Esophagus muscularis mucosa (tissue), 4 donors: ENCODE data around the gene SPATA25. TPM values are rescaled to one million over a fixed set of nuclear protein-coding genes. Genes with fewer than 3 reads are reported as not detected.

ENCODE experiments used
- DNase-seq: peaks from one replicate; pipeline ENCODE4 v3.0.0-alpha.2; 2017; ENCODE audit errors: extremely low spot score
- H3K27ac ChIP-seq, 4 donors: fragments of 200-600 bp; sonication (generic); replicated peaks in 1 of 4; 1 replicate in 3 of 4; 2 replicates in 1 of 4; pipeline ENCODE4 v1.5.1; 2016 to 2019; ENCODE audit warnings: mild to moderate bottlenecking in 1 of 4
- H3K27me3 ChIP-seq, 4 donors: fragments of 200-600 bp; sonication (generic); one replicate each; pipeline versions ENCODE4 v1.5.1 to v1.6.0; 2016 to 2019
- H3K36me3 ChIP-seq, 4 donors: fragments of 200-600 bp; sonication (generic); one replicate each; pipeline ENCODE4 v1.5.1; 2016 to 2019
- H3K4me1 ChIP-seq, 4 donors: fragments of 200-600 bp; sonication (generic); one replicate each; pipeline ENCODE4 v1.5.1; 2016 to 2019
- H3K4me3 ChIP-seq, 4 donors: fragments of 200-600 bp; sonication (generic); 1 replicate in 2 of 4; 2 replicates in 2 of 4; pipeline ENCODE4 v1.5.1; 2016 to 2019; ENCODE audit warnings: mild to moderate bottlenecking in 4 of 4, moderate library complexity in 1 of 4
- H3K9me3 ChIP-seq, 4 donors: fragments of 200-600 bp; sonication (generic); 1 replicate in 3 of 4; 2 replicates in 1 of 4; pipeline ENCODE4 v1.5.1; 2016 to 2019
- EP300 ChIP-seq: sonication (generic); formaldehyde crosslinking; IDR thresholded peaks from one replicate; pipeline ENCODE4 v1.6.1; 2017; ENCODE audit warnings: antibody characterized with exemption
- POLR2A ChIP-seq: fragments of 450-650 bp; IDR thresholded peaks from one replicate; pipeline ENCODE4 v1.6.1; 2017; ENCODE audit warnings: antibody characterized with exemption, moderate library complexity, mild to moderate bottlenecking, low read depth
- POLR2AphosphoS5 ChIP-seq, 2 donors: sonication (generic); formaldehyde crosslinking; IDR thresholded peaks; one replicate each; pipeline ENCODE4 v1.6.1; 2017; ENCODE audit warnings: antibody characterized with exemption in 2 of 2
- WGBS: methylation state at CpG from one replicate; pipeline ENCODE4 v1.1.5; 2018; 5-methylcytosine and 5-hydroxymethylcytosine counted together
- intact Hi-C: fragments of 100-400 bp; cut with DNase I; formaldehyde crosslinking; loops from one replicate; pipeline ENCODE4 v1.15.1; 2023
- total RNA-seq, 4 donors: library from RNA; depleted of rRNA; stranded (reverse); fragments of >200 nt; gene quantifications; one replicate each; pipeline versions ENCODE4 v1.1.0 to v1.2.1, GENCODE V29; 2016
- TF ChIP-seq, protein P1 (sequence below), 3 experiments: fragments of 200-600 bp in 2 of 3; fragments of 450-650 bp in 1 of 3; sonication (generic) in 2 of 3; IDR thresholded peaks; one replicate each; pipeline ENCODE4 v1.5.1; 2017 to 2019; ENCODE audit warnings: antibody characterized with exemption in 3 of 3, mild to moderate bottlenecking in 2 of 3, moderate library complexity in 1 of 3

The SPATA25 gene
- total RNA-seq, 4 donors from 2014 or later = 1.7 to 4.6 (median 3.0) TPM

DNA sequence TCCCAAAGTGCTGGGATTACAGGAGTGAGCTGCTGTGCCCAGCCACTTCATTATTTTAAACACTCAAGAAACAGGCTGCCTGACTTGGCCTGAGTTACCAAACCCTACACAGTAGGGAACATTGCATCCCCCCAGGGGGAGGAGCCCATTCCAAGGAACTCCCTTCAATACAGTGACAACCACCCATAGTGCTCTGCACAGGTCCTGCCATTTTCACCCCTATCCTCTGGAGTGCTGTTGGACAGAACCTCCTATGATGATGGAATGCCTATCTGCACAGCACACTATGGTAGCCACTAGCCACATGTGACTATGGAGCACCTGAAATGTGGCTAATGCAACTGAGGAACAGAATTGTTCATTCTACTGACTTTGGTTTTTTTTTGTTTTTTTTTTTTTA lies 42.0 kb downstream of the SPATA25 start:
- Histone ChIP-seq H3K27me3 (no peaks in the 10 kb centered on the region), H3K27ac (peak overlapping the region in 1 of 4 donors; percentile 3), H3K4me3 (no peak overlapping the region), H3K36me3 (peaks cover 37 to 86% (median 79%) of the 10 kb centered on the region in 4 donors), H3K9me3 (no peaks in the 10 kb centered on the region), H3K4me1 (peaks cover 18 to 48% (median 36%) of the 10 kb centered on the region in 4 donors)
- no peak for DNase-seq
- TF ChIP-seq EP300 = no peak
- TF ChIP-seq POLR2AphosphoS5 (IDR thresholded peaks at IDR 0.05) = no peak
- TF ChIP-seq, protein P1, sequence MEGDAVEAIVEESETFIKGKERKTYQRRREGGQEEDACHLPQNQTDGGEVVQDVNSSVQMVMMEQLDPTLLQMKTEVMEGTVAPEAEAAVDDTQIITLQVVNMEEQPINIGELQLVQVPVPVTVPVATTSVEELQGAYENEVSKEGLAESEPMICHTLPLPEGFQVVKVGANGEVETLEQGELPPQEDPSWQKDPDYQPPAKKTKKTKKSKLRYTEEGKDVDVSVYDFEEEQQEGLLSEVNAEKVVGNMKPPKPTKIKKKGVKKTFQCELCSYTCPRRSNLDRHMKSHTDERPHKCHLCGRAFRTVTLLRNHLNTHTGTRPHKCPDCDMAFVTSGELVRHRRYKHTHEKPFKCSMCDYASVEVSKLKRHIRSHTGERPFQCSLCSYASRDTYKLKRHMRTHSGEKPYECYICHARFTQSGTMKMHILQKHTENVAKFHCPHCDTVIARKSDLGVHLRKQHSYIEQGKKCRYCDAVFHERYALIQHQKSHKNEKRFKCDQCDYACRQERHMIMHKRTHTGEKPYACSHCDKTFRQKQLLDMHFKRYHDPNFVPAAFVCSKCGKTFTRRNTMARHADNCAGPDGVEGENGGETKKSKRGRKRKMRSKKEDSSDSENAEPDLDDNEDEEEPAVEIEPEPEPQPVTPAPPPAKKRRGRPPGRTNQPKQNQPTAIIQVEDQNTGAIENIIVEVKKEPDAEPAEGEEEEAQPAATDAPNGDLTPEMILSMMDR (IDR thresholded peaks at IDR 0.05) = no peak
- TF ChIP-seq POLR2A = no peak
- intact Hi-C loops = no loop called here

DNA sequence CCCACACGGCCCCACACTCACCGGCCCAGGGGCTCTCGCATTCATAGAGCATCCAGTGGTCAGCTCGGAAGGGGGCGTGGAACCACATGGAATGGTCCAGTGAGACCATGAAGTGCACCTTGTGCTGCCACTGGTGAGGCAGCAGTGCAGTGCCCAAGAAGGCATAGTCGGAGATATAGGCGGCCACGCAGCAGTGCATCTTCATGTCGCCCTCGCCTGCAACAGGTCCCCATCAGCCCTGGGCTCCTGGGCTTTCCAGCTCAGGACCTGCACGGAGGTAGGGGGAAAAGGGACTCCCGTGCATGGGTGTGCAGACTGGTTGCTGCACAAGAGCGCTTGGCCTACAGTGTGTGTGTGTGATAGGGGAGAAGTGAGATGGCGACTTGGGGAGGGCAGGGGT lies 43.9 kb downstream of the SPATA25 start:
- Histone ChIP-seq H3K27me3 (no peaks in the 10 kb centered on the region), H3K27ac (peak overlapping the region; percentile 50 to 70 (median 65)), H3K36me3 (peaks cover 39 to 98% (median 87%) of the 10 kb centered on the region in 4 donors), H3K4me1 (peaks cover 18 to 55% (median 37%) of the 10 kb centered on the region in 4 donors), H3K9me3 (no peaks in the 10 kb centered on the region), H3K4me3 (no peak overlapping the region)
- DNase-seq = no peak
- intact Hi-C loops = no loop called here
- TF ChIP-seq EP300 (no peak), POLR2AphosphoS5 (IDR thresholded peaks at IDR 0.05) (no peak), POLR2A (no peak)
- TF ChIP-seq, protein P1 (IDR thresholded peaks at IDR 0.05) = no peak
- WGBS = 95% methylated on average over 11 of the region's 14 CpGs

DNA sequence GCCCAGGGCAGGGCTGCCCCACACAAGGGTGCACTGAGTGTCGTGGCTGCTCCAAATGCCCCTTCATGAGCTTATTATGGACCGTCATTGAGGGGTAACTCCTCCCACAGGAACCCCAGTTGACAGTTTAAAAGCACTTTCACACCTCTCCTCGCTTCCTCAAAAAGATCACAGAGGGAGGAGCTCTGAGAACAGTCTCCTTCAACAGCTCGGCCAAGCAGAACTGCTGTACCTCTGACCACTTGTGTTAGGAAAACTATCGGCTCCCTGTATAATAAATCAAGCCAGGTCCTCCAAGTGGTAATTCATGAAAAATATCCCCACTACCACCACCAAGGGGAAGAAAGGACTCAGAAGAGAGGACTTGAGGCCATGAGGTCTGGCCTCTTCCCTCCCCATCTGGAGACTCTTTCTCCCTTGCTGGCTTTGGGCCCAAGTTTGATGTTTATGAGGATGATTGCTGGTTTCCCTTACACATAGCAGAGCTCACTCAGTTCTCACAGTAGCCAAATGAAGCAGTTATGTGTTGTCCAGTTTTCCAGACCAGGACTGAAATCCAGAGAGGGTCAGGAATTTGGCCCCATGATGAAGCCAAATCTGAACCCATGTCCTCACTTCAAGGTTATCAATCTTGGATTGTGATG lies 45.1 kb downstream of the SPATA25 start:
- Histone ChIP-seq H3K27ac (peak overlapping the region; percentile 50 to 70 (median 65)), H3K4me3 (no peak overlapping the region), H3K4me1 (peaks cover 18 to 57% (median 39%) of the 10 kb centered on the region in 4 donors), H3K27me3 (no peaks in the 10 kb centered on the region), H3K36me3 (peaks cover 39 to 97% (median 81%) of the 10 kb centered on the region in 4 donors), H3K9me3 (no peaks in the 10 kb centered on the region)
- 21% methylated on average over 3 of the region's 5 CpGs for WGBS
- TF ChIP-seq EP300 (no peak), POLR2A (no peak), POLR2AphosphoS5 (IDR thresholded peaks at IDR 0.05) (no peak)
- TF ChIP-seq, protein P1 (IDR thresholded peaks at IDR 0.05) = no peak
- intact Hi-C loops = no loop called here
- no peak for DNase-seq

DNA sequence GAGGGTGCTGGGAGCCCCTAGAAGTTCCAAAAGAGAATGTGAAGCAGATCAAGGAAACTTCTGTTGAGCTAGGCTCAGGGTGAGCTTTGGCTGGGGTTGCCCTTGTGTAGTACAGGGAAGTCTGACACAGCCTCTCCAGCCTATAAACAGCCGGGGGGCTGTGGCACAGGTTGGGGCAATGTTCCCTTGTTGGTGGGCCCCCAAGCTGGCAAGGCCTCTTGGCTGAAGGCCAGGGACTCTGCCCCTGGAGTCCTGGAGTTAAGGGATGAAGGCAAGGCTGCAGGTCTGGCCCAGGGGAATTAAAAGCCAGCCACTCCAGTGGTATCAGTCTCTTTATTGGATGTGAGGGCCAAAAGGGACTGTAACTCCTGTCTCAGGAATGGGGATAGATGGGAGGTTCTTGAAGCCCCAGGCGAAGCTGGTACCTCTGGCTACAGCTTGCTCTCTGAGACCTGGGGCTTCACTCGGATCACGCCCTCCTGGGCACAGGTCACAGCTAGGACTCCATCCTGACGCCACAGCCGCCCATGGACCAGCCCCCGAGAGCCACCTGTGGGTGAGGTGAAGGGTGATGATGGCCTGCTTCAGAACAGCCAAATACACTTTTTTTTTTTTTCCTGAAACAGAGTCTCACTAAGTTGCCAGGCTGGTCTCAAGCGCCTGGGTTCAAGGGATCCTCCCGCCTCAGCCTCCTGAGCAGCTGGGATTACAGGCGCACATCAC lies 45.9 kb downstream of the SPATA25 start:
- TF ChIP-seq POLR2AphosphoS5 (IDR thresholded peaks at IDR 0.05) = no peak
- TF ChIP-seq, protein P1 (IDR thresholded peaks at IDR 0.05) = no peak
- no peak for TF ChIP-seq POLR2A
- H3K27me3 ChIP-seq = no peaks in the 10 kb centered on the region
- H3K36me3 ChIP-seq = peaks cover 32 to 96% (median 78%) of the 10 kb centered on the region in 4 donors
- 85% methylated on average over 9 of the region's 10 CpGs for WGBS
- intact Hi-C loops = no loop called here
- H3K9me3 ChIP-seq = no peaks in the 10 kb centered on the region
- peak overlapping the region; percentile 50 to 70 (median 65) for H3K27ac ChIP-seq
- H3K4me3 ChIP-seq = no peak overlapping the region
- no peak for DNase-seq
- H3K4me1 ChIP-seq = peaks cover 22 to 65% (median 46%) of the 10 kb centered on the region in 4 donors
